Amniotic stem cell (primary cell): Measurements from ENCODE around the gene TEX14.
A peak's percentile ranks its signal among the peaks of the same experiment; 100 is the strongest.

ENCODE experiments used
- DNase-seq: peaks from one replicate; lab custom pipeline; 2025; lab: John Stamatoyannopoulos, UW

The TEX14 gene

GRCh38 chr17:58648236-58648635 is 43.6 kb downstream of the TEX14 start:
- DNase-seq = no peak

- DNase-seq = peak; percentile 15
These were observed 48.7 kb downstream of the TEX14 start for GRCh38 chr17:58643147-58643546.

- DNase-seq = no peak
These were observed 49.9 kb downstream of the TEX14 start for GRCh38 chr17:58641887-58642311.

- DNase-seq = no peak
These were observed 51.6 kb downstream of the TEX14 start for GRCh38 chr17:58640202-58640601.

GRCh38 chr17:58639681-58640080 is 52.2 kb downstream of the TEX14 start:
- DNase-seq = no peak

- DNase-seq = no peak
These were observed 54.8 kb downstream of the TEX14 start for GRCh38 chr17:58637011-58637570.

- no peak for DNase-seq
These were observed 59.2 kb downstream of the TEX14 start for GRCh38 chr17:58632324-58633314.

GRCh38 chr17:58631523-58632323 is 60.1 kb downstream of the TEX14 start:
- DNase-seq = peak; percentile 87

GRCh38 chr17:58630883-58631522 is 60.8 kb downstream of the TEX14 start:
- no peak for DNase-seq

GRCh38 chr17:58626905-58627304 is 64.9 kb downstream of the TEX14 start:
- DNase-seq = no peak

- no peak for DNase-seq
These were observed 67.1 kb downstream of the TEX14 start for GRCh38 chr17:58624751-58625150.

GRCh38 chr17:58621174-58621573 is 70.7 kb downstream of the TEX14 start:
- DNase-seq = no peak

- DNase-seq = no peak
These were observed 73.5 kb downstream of the TEX14 start for GRCh38 chr17:58618336-58618735.

GRCh38 chr17:58617563-58617962 is 74.3 kb downstream of the TEX14 start:
- DNase-seq = no peak

- no peak for DNase-seq
These were observed 75.8 kb downstream of the TEX14 start for GRCh38 chr17:58615768-58616659.

GRCh38 chr17:58614859-58615459 is 76.9 kb downstream of the TEX14 start:
- DNase-seq = no peak

- DNase-seq = no peak
These were observed 80.5 kb downstream of the TEX14 start for GRCh38 chr17:58611331-58611730.

- DNase-seq = no peak
These were observed 84.9 kb downstream of the TEX14 start for GRCh38 chr17:58606934-58607333.

- DNase-seq = no peak
These were observed 85.9 kb downstream of the TEX14 start for GRCh38 chr17:58605986-58606385.

- DNase-seq = no peak
These were observed 86.4 kb downstream of the TEX14 start for GRCh38 chr17:58605470-58605869.

- DNase-seq = no peak
These were observed 89.9 kb downstream of the TEX14 start for GRCh38 chr17:58601976-58602375.
